SK-MEL-5 (cell line): ENCODE results near the gene ABLIM3. TPM values are rescaled to one million over a fixed set of nuclear protein-coding genes. Genes with fewer than 3 reads are reported as not detected.
"Not testable (repeated sequence)": the region's sequence is repeated elsewhere in the genome, so short reads cannot be mapped to it uniquely, and the experiment has no call there.

Experiments
- DNase-seq: peaks from one replicate; pipeline ENCODE4 v3.0.0-alpha.2; 2016; ENCODE audit warnings: low read depth, low spot score
- in situ Hi-C: cut with HindIII; loops from 2 replicates; pipeline ENCODE4 v1.10.0; 2016; ENCODE audit warnings: low sequenced_read_pairs, high pct_unique_total_duplicates, low pct_unique_long_range_greater_than_20kb
- total RNA-seq: library from RNA; depleted of rRNA; stranded (reverse); fragments of >200 nt; shearing (Covaris generic); gene quantifications from 2 replicates; pipeline ENCODE4 v1.2.3, GENCODE V29; 2014

ABLIM3 gene
- total RNA-seq, 1 experiment from 2014 or later = 0.58 TPM

GRCh38 chr5:149257131-149257530, 115.8 kb downstream of the ABLIM3 start:
- in situ Hi-C loops = no loop called here
- no peak for DNase-seq

GRCh38 chr5:149257889-149258705, 116.8 kb downstream of the ABLIM3 start:
- in situ Hi-C loops = no loop called here

GRCh38 chr5:149260761-149261160, 119.5 kb downstream of the ABLIM3 start:
- no peak for DNase-seq
- in situ Hi-C loops = no loop called here

More at GRCh38 chr5:149257889-149258705, 116.8 kb downstream of the ABLIM3 start:
- no peak for DNase-seq

- no peak for DNase-seq
- in situ Hi-C loops = no loop called here
Measured at GRCh38 chr5:149261246-149261645, 120.0 kb downstream of the ABLIM3 start.

GRCh38 chr5:149262315-149262714, 121.0 kb downstream of the ABLIM3 start:
- no peak for DNase-seq
- in situ Hi-C loops = no loop called here

GRCh38 chr5:149264439-149265067, 123.3 kb downstream of the ABLIM3 start:
- peak; percentile 14 for DNase-seq
- in situ Hi-C loops = no loop called here

- in situ Hi-C loops = no loop called here
Measured at GRCh38 chr5:149265068-149265465, 123.8 kb downstream of the ABLIM3 start.

GRCh38 chr5:149265597-149265996, 124.3 kb downstream of the ABLIM3 start:
- DNase-seq = peak; percentile 59
- in situ Hi-C loops = no loop called here

More at GRCh38 chr5:149265068-149265465, 123.8 kb downstream of the ABLIM3 start:
- no peak for DNase-seq

GRCh38 chr5:149267241-149267973, 126.1 kb downstream of the ABLIM3 start:
- peak; percentile 92 for DNase-seq

GRCh38 chr5:149268928-149269557, 127.8 kb downstream of the ABLIM3 start:
- peak; percentile 74 for DNase-seq
- in situ Hi-C loops = no loop called here

More at GRCh38 chr5:149267241-149267973, 126.1 kb downstream of the ABLIM3 start:
- in situ Hi-C loops = no loop called here

- in situ Hi-C loops = no loop called here
- peak; percentile 10 for DNase-seq
Measured at GRCh38 chr5:149271195-149271715, 130.0 kb downstream of the ABLIM3 start.

- peak; percentile 53 for DNase-seq
Measured at GRCh38 chr5:149271716-149272563, 130.6 kb downstream of the ABLIM3 start, which contains the start of gene AFAP1L1. AFAP1L1 (plus strand) TSS chr5:149271859; CDS start chr5:149271969, 110 bp downstream.

GRCh38 chr5:149272781-149273180, 131.5 kb downstream of the ABLIM3 start:
- in situ Hi-C loops, DNase-seq: not testable (repeated sequence)

More at GRCh38 chr5:149271716-149272563, 130.6 kb downstream of the ABLIM3 start, which contains the start of gene AFAP1L1:
- in situ Hi-C loops = no loop called here

- in situ Hi-C loops = no loop called here
Measured at GRCh38 chr5:149273237-149273636, 131.9 kb downstream of the ABLIM3 start.

GRCh38 chr5:149273950-149274349, 132.7 kb downstream of the ABLIM3 start:
- in situ Hi-C loops = no loop called here
- DNase-seq = no peak

More at GRCh38 chr5:149273237-149273636, 131.9 kb downstream of the ABLIM3 start:
- DNase-seq = no peak

GRCh38 chr5:149274939-149275338, 133.6 kb downstream of the ABLIM3 start:
- in situ Hi-C loops = no loop called here

More at GRCh38 chr5:149274939-149275338, 133.6 kb downstream of the ABLIM3 start:
- DNase-seq = no peak
